Activated CD4-positive, alpha-beta T cell treated with anti-CD3 and anti-CD28 coated beads, Interleukin-2, amount 50 U/mL, for 1 hour (primary cell): ENCODE data around the gene SLC6A9.

Experiments
- DNase-seq: peaks from one replicate; pipeline ENCODE4 v3.0.0-alpha.2; 2020

Gene SLC6A9

GRCh38 chr1:44047131-44047530 is 15.9 kb upstream of the SLC6A9 start:
- no peak for DNase-seq

- DNase-seq = no peak
Observed at GRCh38 chr1:44045064-44045463, 13.8 kb upstream of the SLC6A9 start.

GRCh38 chr1:44044071-44044801 is 13.0 kb upstream of the SLC6A9 start:
- no peak for DNase-seq

- DNase-seq = no peak
Observed at GRCh38 chr1:44043176-44044070, 12.2 kb upstream of the SLC6A9 start.

- no peak for DNase-seq
Observed at GRCh38 chr1:44040846-44041245, 9.6 kb upstream of the SLC6A9 start.

GRCh38 chr1:44040418-44040817 is 9.2 kb upstream of the SLC6A9 start:
- DNase-seq = no peak

- DNase-seq = no peak
Observed at GRCh38 chr1:44038876-44039657, 7.8 kb upstream of the SLC6A9 start.

GRCh38 chr1:44037154-44037553 is 5.9 kb upstream of the SLC6A9 start:
- no peak for DNase-seq

- peak; percentile 67 for DNase-seq
Observed at GRCh38 chr1:44036409-44037139, 5.3 kb upstream of the SLC6A9 start.

- DNase-seq = no peak
Observed at GRCh38 chr1:44035726-44036408, 4.6 kb upstream of the SLC6A9 start.

GRCh38 chr1:44034976-44035716 is 3.9 kb upstream of the SLC6A9 start:
- DNase-seq = no peak

- no peak for DNase-seq
Observed at GRCh38 chr1:44034423-44034822, 3.2 kb upstream of the SLC6A9 start.

- no peak for DNase-seq
Observed at GRCh38 chr1:44033756-44034155, 2.5 kb upstream of the SLC6A9 start.

GRCh38 chr1:44033041-44033575 is 1.8 kb upstream of the SLC6A9 start:
- DNase-seq = no peak

GRCh38 chr1:44032170-44032790 is 1.0 kb upstream of the SLC6A9 start:
- DNase-seq = no peak

- peak; percentile 45 for DNase-seq
Observed at GRCh38 chr1:44030605-44031251, 534 bp downstream of the SLC6A9 start.

GRCh38 chr1:44029911-44030604 is 1.2 kb downstream of the SLC6A9 start:
- peak; percentile 80 for DNase-seq

- no peak for DNase-seq
Observed at GRCh38 chr1:44029260-44029910, 1.9 kb downstream of the SLC6A9 start.

- DNase-seq = no peak
Observed at GRCh38 chr1:44027320-44027719, 3.9 kb downstream of the SLC6A9 start.
